B cell (primary cell): ENCODE data around the gene EFL1.

ENCODE experiments used
- CTCF ChIP-seq: fragments of 200-600 bp; IDR thresholded peaks from one replicate; pipeline ENCODE4 v1.8.0; 2022; ENCODE audit warnings: antibody characterized with exemption, mild to moderate bottlenecking
- EZH2 ChIP-seq: IDR thresholded peaks from 2 replicates; pipeline ENCODE4 v1.6.1; 2012; ENCODE audit warnings: borderline replicate concordance, low read depth, mild to moderate bottlenecking, moderate library complexity, low read length; ENCODE audit not compliant: insufficient read depth, poor library complexity, severe bottlenecking

- no peak for TF ChIP-seq CTCF
- no peak for TF ChIP-seq EZH2
Observed at GRCh38 chr15:82173108-82173507, 89.4 kb downstream of the EFL1 start.
